Motor neuron (in vitro differentiated cells): Measurements from ENCODE around the gene HDAC2. TPM values are rescaled to one million over a fixed set of nuclear protein-coding genes. Genes with fewer than 3 reads are reported as not detected.
A peak's percentile ranks its signal among the peaks of the same experiment; 100 is the strongest.
"Not testable (repeated sequence)": the region's sequence is repeated elsewhere in the genome, so short reads cannot be mapped to it uniquely, and the experiment has no call there.

Source experiments
- ATAC-seq, 8 experiments: fragments of 200-7000 bp; cut with Tn5 transposase; replicated peaks in 6 of 8; 2 replicates each; pipeline ENCODE4 v1.8.0; 2021; ENCODE audit warnings: mild to moderate bottlenecking in 8 of 8, moderate library complexity in 8 of 8
- H3K27ac ChIP-seq, 2 donors: fragments of 250-450 bp; sonication (Bioruptor Pico); 2 replicates each; pipeline ENCODE4 v1.9.0; 2021; ENCODE audit warnings: antibody characterized with exemption in 2 of 2, mild to moderate bottlenecking in 2 of 2, moderate library complexity in 1 of 2
- H3K4me1 ChIP-seq, 2 donors: fragments of 250-450 bp; sonication (Bioruptor Pico); replicated peaks in 1 of 2; 2 replicates each; pipeline ENCODE4 v1.6.1; 2021; ENCODE audit warnings: antibody characterized with exemption in 2 of 2, mild to moderate bottlenecking in 2 of 2, moderate library complexity in 1 of 2
- H3K4me3 ChIP-seq, 5 donors: fragments of 250-450 bp; sonication (Bioruptor Pico); 2 replicates each; pipeline ENCODE4 v1.9.0; 2021; ENCODE audit warnings: antibody characterized with exemption in 5 of 5, mild to moderate bottlenecking in 5 of 5, moderate library complexity in 4 of 5
- WGBS, 10 experiments: fragments of 450-650 bp; shearing (Covaris generic); methylation state at CpG; one replicate each; pipeline ENCODE4 v1.0.0; 2022; 5-methylcytosine and 5-hydroxymethylcytosine counted together
- in situ Hi-C, 9 experiments: fragments of 400-800 bp; cut with MboI; loops; one replicate each; pipeline ENCODE4 v1.15.0; 2021; ENCODE audit warnings: low sequenced_read_pairs in 9 of 9, low pct_unique_long_range_greater_than_20kb in 2 of 9; ENCODE audit not compliant: unreplicated experiment in 9 of 9
- total RNA-seq, 8 experiments: library from RNA; unstranded; fragments of 300-600 nt; gene quantifications; 2 replicates each; pipeline versions ENCODE4 v1.2.3 to v1.2.4, GENCODE V29; 2022

Gene HDAC2
- total RNA-seq, 8 experiments from 2014 or later: 95.8 to 356 (median 205) TPM

DNA sequence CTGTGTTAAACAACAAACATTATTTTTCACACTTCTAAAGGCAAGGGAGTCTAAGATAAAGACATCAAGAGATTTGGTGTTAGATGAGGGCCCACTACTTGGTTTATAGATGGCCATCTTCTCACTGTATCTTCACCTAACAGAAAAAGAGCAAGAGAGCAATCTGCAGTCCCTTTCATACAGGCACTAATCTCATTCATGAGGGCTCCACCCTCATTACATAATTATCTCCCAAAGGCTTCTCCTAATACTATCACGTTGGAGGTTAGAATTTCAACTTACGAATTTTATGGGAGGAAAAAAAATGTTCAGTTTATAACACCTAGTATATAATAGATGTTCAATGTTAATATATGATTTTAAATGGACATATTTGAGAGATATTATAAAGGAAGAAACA, 45.6 kb downstream of the HDAC2 start:
- H3K4me3 ChIP-seq: no peak overlapping the region
- no peak overlapping the region for H3K27ac ChIP-seq
- WGBS, 10 experiments: 5 to 87% (median 64%) methylated on average over 1 to 2 of the region's 2 CpGs; no CpG with 5 or more reads in 3 of the 10 experiments
- H3K4me1 ChIP-seq: no peaks in the 10 kb centered on the region
- in situ Hi-C loops: no loop called here
- peak in 3 of 8 experiments; percentile 22 to 64 (median 53) for ATAC-seq

DNA sequence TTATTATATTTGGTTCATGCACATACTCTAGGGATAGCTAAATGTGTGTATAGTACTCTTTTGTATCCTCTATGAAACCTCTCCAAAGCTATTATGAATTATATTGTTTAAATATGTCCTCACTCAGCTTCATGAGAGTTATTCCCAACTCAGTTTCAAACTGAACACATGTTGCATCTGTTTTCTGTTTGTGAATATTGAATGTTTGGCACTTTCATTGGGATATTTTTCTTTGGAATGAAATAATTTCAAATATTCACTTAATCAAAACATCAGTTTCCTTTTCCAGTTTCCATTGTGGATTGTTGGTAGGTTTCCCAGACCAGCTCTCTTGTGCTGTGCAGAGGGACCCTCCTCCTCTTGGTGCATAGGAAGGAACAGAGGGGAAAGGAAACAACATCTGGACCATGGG, 46.6 kb downstream of the HDAC2 start:
- no peak for ATAC-seq
- Histone ChIP-seq H3K4me1 (no peaks in the 10 kb centered on the region), H3K27ac (no peak overlapping the region), H3K4me3 (no peak overlapping the region)
- in situ Hi-C loops: loop anchor here in 4 of 9 experiments (25.0 kb wide), 3 partner anchors 1587 to 1762 kb away; partner anchors contain the start of gene RFPL4B (in 2 of the 4)

DNA sequence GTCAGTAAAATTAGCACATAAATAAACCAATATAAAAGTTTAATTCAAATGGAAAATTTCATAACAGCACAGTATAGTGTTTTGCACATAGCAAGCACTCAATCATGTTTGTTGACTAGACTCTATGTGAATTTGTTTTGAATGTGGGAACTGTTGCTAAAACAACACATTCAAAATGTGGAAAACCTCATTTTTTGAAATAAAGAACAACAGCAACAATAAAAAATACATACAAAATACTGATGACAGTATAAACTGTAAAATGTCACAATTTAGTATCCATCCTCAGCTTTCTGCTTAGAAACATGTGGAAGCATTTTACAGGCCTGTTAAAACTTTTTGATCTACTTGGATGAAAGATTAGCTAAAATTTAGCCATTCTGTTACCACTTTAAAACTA, 47.4 kb downstream of the HDAC2 start:
- H3K27ac ChIP-seq: no peak overlapping the region
- ATAC-seq: no peak
- in situ Hi-C loops: loop anchor here in 4 of 9 experiments (25.0 kb wide), 3 partner anchors 1586 to 1761 kb away; partner anchors contain the start of gene RFPL4B (in 2 of the 4)
- no peak overlapping the region for H3K4me3 ChIP-seq
- no peaks in the 10 kb centered on the region for H3K4me1 ChIP-seq

DNA sequence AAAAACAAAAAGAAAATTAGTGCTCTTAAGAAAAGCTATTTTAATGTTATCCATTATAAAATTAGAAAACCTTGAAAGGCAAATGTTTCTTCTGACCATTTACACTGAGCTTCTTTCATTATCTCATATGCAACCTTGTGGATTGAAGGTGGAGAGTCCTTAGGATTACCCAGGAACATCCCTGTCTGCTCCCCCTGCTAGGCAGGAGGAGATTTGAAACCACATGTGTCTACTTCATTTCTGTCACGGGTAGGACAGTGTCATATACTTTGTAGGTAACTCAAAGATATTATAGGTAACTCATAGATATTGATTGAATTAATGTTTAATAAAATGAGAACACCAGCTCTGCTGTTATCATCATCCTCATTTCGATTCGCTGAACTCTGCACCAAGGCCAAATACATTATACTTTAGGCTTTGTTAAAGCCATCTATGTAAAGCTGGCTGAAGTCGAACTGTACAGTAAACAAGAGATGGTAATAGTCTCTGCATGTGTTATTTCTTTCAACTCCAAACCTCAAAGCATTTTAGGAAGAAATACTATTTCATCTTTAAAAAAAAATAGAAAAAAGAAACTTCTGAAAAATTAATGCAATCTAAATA, 49.5 kb downstream of the HDAC2 start:
- in situ Hi-C loops: loop anchor here in 4 of 9 experiments (25.0 kb wide), 3 partner anchors 1584 to 1759 kb away; partner anchors contain the start of gene RFPL4B (in 2 of the 4)
- 82 to 95% (median 91%) methylated on average over 2 to 4 of the region's 4 CpGs for WGBS, 10 experiments

DNA sequence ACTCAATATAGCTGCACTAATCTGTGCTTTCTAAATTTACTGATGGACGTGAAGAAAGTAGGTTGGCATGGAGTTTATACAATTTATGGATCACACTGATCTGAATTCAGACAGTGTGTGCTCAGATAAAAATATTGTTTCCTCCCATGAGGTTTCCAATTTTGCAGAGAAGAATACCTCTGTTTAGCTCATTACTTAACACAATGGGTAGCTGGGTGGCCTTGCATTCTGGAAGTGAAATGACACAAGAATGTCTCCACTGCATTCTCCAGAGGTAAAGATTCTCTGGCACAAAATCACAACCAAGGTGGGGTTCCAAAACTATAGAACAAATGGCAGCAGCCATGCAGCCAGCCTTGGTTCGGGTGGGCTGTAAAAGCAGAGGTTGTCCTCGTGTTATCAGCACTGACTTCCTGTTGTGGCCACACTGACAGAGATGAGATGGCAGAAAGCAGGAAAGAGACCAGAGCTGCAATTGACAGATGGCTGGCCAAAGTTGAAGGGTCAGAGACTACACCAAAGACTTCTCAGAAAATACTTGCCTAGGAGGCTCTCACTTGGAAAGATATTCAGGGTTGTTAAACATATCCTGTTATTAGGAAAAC, 50.2 kb downstream of the HDAC2 start:
- ATAC-seq: no peak
- 40 to 100% (median 75%) methylated on average over 1 to 3 of the region's 3 CpGs; no CpG with 5 or more reads in 2 of the 10 experiments for WGBS, 10 experiments
- in situ Hi-C loops: loop anchor here in 4 of 9 experiments (25.0 kb wide), 3 partner anchors 1583 to 1758 kb away; partner anchors contain the start of gene RFPL4B (in 2 of the 4)
- Histone ChIP-seq H3K27ac (no peak overlapping the region), H3K4me3 (no peak overlapping the region), H3K4me1 (no peaks in the 10 kb centered on the region)

More for the DNA sequence above, 49.5 kb downstream of the HDAC2 start:
- ATAC-seq: no peak
- Histone ChIP-seq H3K4me3 (no peak overlapping the region), H3K4me1 (no peaks in the 10 kb centered on the region), H3K27ac (no peak overlapping the region)

DNA sequence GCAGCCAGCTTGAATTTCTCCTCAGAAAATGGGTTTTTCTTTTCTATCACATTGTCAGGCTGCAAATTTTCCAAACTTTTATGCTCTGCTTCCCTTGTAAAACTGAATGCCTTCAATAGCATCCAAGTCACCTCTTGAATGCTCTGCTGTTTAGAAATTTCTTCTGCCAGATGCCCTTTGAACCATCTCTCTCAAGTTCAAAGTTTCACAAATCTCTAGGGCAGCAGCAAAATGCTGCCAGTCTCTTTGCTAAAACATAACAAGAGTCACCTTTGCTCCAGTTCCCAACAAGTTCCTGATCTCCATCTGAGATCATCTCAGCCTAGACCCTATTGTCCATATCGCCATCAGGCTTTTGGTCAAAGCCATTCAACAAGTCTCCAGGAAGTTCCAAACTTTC, 60.7 kb downstream of the HDAC2 start:
- not testable (repeated sequence) for H3K4me1 ChIP-seq, H3K4me3 ChIP-seq, ATAC-seq, H3K27ac ChIP-seq
- WGBS, 10 experiments: 40 to 100% (median 100%) methylated on average over 1 of the region's 1 CpG; no CpG with 5 or more reads in 1 of the 10 experiments
- in situ Hi-C loops: loop anchor here in 4 of 9 experiments (25.0 kb wide), 3 partner anchors 1573 to 1748 kb away; partner anchors contain the start of gene RFPL4B (in 2 of the 4)

DNA sequence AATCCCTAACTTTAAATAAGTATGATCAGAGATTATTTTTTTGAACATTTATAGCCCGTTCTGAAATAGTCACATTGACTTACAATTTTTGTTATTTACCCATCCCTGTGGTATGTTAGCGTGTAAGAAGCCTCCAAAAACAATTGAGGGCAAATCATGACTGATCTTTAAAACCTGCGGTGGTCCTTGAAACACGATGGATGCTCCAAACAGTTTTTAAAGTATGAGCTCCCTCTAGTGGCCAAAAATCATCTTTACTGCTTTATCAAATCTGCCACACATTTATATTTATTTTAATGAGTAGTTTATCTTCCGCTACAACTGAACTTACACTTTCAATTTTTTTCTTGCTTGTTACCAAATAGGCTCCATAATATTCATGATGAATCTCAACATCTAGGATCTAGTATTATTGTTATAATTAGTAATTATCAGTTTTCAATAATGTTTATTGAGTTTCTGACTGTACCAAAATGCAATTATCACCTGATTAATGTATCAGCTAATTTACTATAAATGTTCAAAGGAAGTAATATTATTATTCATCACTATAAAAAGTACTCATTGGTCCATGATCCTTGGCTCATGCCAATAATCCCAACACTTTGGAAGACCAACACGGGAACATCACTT, 61.6 kb downstream of the HDAC2 start:
- Histone ChIP-seq H3K4me1 (no peaks in the 10 kb centered on the region), H3K4me3 (no peak overlapping the region), H3K27ac (no peak overlapping the region)
- peak in 5 of 8 experiments; percentile 29 to 62 (median 44) for ATAC-seq
- in situ Hi-C loops: loop anchor here in 4 of 9 experiments (25.0 kb wide), 3 partner anchors 1572 to 1747 kb away; partner anchors contain the start of gene RFPL4B (in 2 of the 4)
- WGBS, 10 experiments: 17 to 50% (median 29%) methylated on average over 2 to 6 of the region's 6 CpGs

DNA sequence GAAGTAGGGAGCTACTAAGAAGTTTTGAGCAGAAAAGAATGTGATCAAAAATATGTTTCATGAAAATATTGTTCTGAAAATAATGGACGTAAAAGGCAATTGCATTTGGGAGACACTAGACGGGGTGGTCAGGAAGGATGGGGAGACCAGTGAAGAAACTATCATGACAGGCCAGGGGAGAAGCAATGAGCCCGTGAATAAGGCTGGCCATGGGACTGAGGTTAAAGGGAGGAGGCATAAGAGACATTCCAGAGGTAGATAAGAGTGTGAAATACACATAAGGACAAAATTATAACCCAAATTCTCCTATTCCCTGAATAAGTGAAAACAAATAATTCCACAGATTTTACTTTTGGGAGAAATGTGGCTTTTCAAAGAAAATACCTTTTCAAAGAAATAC, 62.1 kb downstream of the HDAC2 start:
- no peaks in the 10 kb centered on the region for H3K4me1 ChIP-seq
- WGBS, 10 experiments: 0 to 100% (median 51%) methylated on average over 1 to 3 of the region's 3 CpGs
- in situ Hi-C loops: loop anchor here in 4 of 9 experiments (25.0 kb wide), 3 partner anchors 1572 to 1746 kb away; partner anchors contain the start of gene RFPL4B (in 2 of the 4)
- H3K27ac ChIP-seq: no peak overlapping the region
- no peak overlapping the region for H3K4me3 ChIP-seq
- ATAC-seq: no peak

DNA sequence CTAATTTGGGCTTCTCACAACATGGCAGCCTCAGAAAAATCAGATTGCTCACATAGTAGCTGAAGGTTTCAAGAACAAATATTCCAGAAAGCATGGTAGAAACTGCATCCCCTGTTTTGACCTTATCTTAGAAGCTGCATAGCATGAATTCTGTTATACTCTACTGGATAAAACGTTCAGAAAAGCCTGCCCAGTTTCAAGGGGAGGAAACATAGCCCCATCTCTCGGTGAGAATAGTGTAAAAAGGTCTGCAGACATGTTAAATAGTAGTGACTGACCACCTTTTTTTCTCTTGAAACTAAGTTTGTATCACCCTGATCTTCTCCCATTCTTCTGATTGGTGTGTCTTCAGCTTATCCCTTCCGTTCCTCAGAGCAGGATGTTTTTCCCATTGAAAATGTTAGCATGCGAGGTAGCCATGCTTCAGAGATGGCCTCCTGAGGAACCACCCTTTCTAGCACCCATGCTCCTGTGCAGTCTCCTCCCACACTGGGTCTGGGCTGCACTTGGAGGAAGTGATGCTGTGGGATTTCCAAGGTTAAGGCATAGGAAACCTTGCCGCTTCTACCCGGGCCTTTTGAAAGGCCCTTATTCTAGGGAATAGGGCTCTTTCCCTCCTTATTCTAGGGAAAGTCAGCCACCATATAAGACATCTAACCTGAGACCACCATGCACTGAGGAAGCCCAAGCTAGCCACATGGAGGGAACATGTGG, 63.7 kb downstream of the HDAC2 start:
- Histone ChIP-seq H3K4me3 (no peak overlapping the region), H3K27ac (no peak overlapping the region), H3K4me1 (no peaks in the 10 kb centered on the region)
- WGBS, 10 experiments: 50 to 93% (median 82%) methylated on average over 2 to 5 of the region's 6 CpGs; no CpG with 5 or more reads in 2 of the 10 experiments
- in situ Hi-C loops: loop anchor here in 4 of 9 experiments (25.0 kb wide), 3 partner anchors 1570 to 1745 kb away; partner anchors contain the start of gene RFPL4B (in 2 of the 4)
- ATAC-seq: no peak

DNA sequence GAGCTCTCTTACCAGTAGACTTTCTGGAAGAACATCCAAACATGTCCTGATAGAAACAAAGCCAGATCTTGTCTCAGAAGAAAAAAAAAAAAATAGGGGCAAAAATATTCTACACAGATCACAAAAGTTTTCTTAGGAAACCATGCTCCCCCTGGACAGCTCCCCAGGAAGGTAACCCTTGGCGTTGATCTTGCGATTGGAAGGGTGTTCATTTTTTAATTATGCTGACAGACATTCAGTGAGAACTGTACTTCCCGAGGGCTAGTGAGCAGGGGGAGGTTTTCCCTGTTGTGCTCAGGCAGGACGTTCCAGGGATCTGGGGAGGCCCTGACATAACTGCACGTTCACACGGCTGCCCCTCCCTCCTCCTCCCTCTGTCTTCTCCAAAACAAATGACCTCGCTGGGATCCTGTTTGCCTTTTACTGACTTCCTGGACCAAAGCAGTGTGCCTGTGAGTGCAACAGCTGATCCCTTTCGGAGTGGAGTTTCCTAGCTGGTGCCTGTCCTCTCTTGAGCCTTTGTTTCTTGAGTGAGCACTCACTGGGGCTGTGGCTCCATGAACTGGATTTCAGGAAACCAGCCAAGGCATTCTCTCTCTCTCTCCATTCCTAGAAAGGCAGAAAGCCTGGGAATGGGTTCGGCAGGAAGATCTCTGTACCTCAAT, 67.2 kb downstream of the HDAC2 start:
- Histone ChIP-seq H3K27ac (no peak overlapping the region), H3K4me1 (no peaks in the 10 kb centered on the region), H3K4me3 (no peak overlapping the region)
- WGBS, 10 experiments: 40 to 87% (median 50%) methylated on average over 1 to 5 of the region's 9 CpGs; no CpG with 5 or more reads in 5 of the 10 experiments
- in situ Hi-C loops: loop anchor here in 4 of 9 experiments (25.0 kb wide), 3 partner anchors 1566 to 1741 kb away; partner anchors contain the start of gene RFPL4B (in 2 of the 4)
- ATAC-seq: peak in 6 of 8 experiments; percentile 41 to 78 (median 68)

DNA sequence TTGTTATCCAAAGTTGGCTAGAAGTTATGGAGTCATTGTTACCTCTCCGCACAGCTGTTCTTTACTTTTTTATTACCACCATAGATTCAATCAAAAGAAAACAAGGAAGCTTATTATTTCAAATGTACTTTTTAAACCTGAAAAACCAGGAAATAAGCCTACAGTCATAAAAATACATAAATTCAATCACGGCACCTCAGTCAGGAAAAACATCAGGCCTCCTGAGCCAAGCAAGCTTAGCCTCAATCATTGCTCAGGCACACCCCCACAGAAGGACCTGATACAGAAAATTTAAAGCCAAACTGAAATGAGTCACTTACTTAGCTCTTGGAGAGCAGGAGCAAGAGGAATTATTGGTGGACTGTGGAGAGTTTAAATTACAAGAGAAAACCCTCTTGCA, 69.5 kb downstream of the HDAC2 start:
- ATAC-seq: no peak
- no peaks in the 10 kb centered on the region for H3K4me1 ChIP-seq
- WGBS, 10 experiments: 83 to 100% (median 94%) methylated on average over 1 to 2 of the region's 2 CpGs
- in situ Hi-C loops: loop anchor here in 4 of 9 experiments (25.0 kb wide), 3 partner anchors 1564 to 1739 kb away; partner anchors contain the start of gene RFPL4B (in 2 of the 4)
- no peak overlapping the region for H3K4me3 ChIP-seq
- no peak overlapping the region for H3K27ac ChIP-seq
